GM18870 (cell line): ENCODE results near the gene GNG14.
"Not testable (repeated sequence)": the region's sequence is repeated elsewhere in the genome, so short reads cannot be mapped to it uniquely, and the experiment has no call there.

Source experiments
- ATAC-seq: cut with Tn5 transposase; IDR thresholded peaks from one replicate; pipeline ENCODE4 v1.9.1; 2021; ENCODE audit warnings: moderate library complexity; ENCODE audit not compliant: unreplicated experiment

GNG14 gene

DNA sequence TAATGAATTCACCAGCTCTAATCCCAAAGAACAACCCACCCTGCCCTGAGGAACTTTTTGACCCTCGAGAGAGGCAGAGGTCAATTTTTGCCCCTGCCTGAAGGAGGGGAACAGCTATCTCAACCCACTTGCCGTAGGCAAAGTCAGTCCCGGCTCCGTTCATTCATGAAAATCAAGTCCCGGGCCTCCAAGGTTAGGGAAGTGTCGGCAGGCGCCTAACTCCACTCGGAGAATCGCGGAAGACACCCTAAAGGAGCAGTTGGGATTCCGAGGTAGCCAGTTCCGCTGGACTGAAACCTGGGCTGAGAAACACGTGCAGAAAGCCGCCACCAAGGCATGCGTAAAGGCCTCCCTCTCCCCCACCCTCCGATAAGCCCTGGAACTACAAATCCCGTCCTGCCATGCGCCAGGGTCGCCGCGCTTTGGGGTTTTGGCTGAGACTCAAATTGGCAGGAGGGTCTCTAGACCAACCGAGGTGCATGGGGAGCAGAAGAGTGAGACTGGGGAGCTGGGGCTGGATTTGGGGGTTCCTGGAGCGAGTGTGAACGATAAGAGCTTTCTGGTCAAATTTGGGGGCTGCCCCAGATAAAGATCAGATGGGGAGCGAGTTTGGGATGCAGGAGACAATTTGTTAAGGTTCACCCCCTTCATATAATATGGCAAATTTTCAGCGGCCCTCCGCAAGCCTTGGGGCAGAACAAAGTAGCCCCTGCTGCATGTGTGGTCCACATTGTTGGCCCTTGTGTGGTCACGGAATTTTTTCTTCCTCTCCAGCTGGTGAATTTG, 36.0 kb downstream of the GNG14 start, which contains the start of gene TNPO2:
Gene TNPO2, minus strand, starts transcription at position 292 of the 786 bp plus-strand sequence. CDS start 2,955 bp downstream, outside the sequence.
- no peak for ATAC-seq

- ATAC-seq = not testable (repeated sequence)
These were observed 37.8 kb downstream of the GNG14 start for GRCh38 chr19:12725612-12726011.

GRCh38 chr19:12726988-12727316, 39.2 kb downstream of the GNG14 start:
- no peak for ATAC-seq

- no peak for ATAC-seq
These were observed 40.1 kb downstream of the GNG14 start for GRCh38 chr19:12727745-12728433.

DNA sequence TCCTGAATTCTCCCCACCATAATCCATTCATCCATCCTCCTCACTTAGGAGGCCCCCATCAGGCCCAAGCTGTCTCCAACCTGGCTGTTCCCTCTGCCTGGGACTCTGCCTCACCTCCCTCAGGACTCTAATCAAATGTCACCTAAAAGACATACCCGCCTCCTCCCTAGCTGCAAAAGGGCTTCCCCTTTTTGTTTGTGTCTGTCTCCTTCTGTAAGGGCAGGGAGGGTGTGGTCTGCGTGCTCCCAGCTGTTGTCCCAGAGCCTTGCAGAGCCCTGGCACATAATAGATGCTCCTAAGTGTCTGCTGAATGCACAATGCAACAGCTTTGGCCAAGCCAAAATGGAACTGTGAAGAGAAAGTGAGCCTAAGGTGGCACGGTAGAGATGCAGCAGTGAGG, 42.3 kb downstream of the GNG14 start:
- no peak for ATAC-seq

DNA sequence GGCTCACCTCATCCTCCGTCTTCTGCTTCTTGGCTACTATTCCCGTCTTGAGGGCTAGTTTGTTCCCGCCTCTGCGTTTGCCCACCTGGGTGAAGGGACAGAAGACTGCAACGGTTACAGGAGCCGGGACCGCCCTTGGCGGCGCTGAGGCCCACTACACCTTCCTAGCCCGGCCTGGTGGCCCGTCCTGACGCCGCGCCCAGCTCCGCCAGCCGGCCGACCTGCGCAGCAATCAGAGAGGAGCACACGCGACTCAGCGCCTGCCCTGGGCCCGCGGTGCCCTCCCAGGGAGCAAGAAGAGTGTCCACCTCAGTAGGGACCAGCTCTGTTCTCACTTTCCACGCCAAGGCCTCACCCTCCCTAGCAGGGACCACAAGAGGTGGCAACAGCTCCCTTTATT, 43.5 kb downstream of the GNG14 start:
- no peak for ATAC-seq

GRCh38 chr19:12733369-12734214, 45.8 kb downstream of the GNG14 start:
- no peak for ATAC-seq

GRCh38 chr19:12736995-12737834, 49.4 kb downstream of the GNG14 start, which contains the start of gene GET3:
TSS of gene GET3 (plus strand) at chr19:12737497. CDS start at chr19:12737506, 9 bp downstream.
- ATAC-seq = peak; percentile 83

GRCh38 chr19:12737835-12738351, 50.1 kb downstream of the GNG14 start:
- ATAC-seq = no peak
